Sigmoid colon (tissue), 4 donors: Measurements from ENCODE around the gene TOX2.

ENCODE experiments used
- EP300 ChIP-seq, 4 donors: sonication (generic); formaldehyde crosslinking; IDR thresholded peaks; one replicate each; pipeline ENCODE4 v1.6.1; 2017; ENCODE audit warnings: antibody characterized with exemption in 4 of 4
- POLR2AphosphoS5 ChIP-seq, 4 donors: sonication (generic); formaldehyde crosslinking; IDR thresholded peaks; one replicate each; pipeline ENCODE4 v1.6.1; 2017; ENCODE audit warnings: antibody characterized with exemption in 4 of 4
- TF ChIP-seq, protein P1 (sequence below), 4 experiments: fragments of 450-650 bp in 3 of 4; fragments of 200-600 bp in 1 of 4; IDR thresholded peaks; one replicate each; pipeline ENCODE4 v1.5.1; 2016 to 2019; ENCODE audit warnings: antibody characterized with exemption in 4 of 4, mild to moderate bottlenecking in 3 of 4, moderate library complexity in 2 of 4

- TF ChIP-seq, protein P1, sequence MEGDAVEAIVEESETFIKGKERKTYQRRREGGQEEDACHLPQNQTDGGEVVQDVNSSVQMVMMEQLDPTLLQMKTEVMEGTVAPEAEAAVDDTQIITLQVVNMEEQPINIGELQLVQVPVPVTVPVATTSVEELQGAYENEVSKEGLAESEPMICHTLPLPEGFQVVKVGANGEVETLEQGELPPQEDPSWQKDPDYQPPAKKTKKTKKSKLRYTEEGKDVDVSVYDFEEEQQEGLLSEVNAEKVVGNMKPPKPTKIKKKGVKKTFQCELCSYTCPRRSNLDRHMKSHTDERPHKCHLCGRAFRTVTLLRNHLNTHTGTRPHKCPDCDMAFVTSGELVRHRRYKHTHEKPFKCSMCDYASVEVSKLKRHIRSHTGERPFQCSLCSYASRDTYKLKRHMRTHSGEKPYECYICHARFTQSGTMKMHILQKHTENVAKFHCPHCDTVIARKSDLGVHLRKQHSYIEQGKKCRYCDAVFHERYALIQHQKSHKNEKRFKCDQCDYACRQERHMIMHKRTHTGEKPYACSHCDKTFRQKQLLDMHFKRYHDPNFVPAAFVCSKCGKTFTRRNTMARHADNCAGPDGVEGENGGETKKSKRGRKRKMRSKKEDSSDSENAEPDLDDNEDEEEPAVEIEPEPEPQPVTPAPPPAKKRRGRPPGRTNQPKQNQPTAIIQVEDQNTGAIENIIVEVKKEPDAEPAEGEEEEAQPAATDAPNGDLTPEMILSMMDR (IDR thresholded peaks at IDR 0.05), result peak in 1 of 4 experiments; percentile 10
- no peak for TF ChIP-seq POLR2AphosphoS5 (IDR thresholded peaks at IDR 0.05)
- TF ChIP-seq EP300 (IDR thresholded peaks at IDR 0.05), result no peak
Observed at GRCh38 chr20:43983359-43983758, 68.7 kb downstream of the TOX2 start.
